Endothelial cell of umbilical vein (primary cell): ENCODE results near the gene PRM3. TPM values are rescaled to one million over a fixed set of nuclear protein-coding genes. Genes with fewer than 3 reads are reported as not detected.

Experiments
- BruUV-seq: library from RNA; stranded (reverse); fragments of 400-500 nt; replicated peaks from 2 replicates; lab custom pipeline; 2021; lab: Mats Ljungman, UMichigan
- CTCF ChIA-PET: fragments of 300-600, 350-600 bp; sonication (Branson Sonifier 250); formaldehyde crosslinking; loops from one replicate; lab custom pipeline; 2021; ENCODE audit warnings: antibody characterized with exemption, inconsistent platforms; lab: Charles Lee
- POLR2A ChIA-PET: fragments of 300-600, 350-600 bp; sonication (Branson Sonifier 250); formaldehyde crosslinking; loops from one replicate; lab custom pipeline; 2021; ENCODE audit warnings: antibody characterized with exemption, inconsistent platforms; lab: Charles Lee
- DNase-seq: peaks from one replicate; pipeline ENCODE4 v3.0.0-alpha.2; 2011; ENCODE audit warnings: low read depth, low spot score
- FAIRE-seq: peaks from 2 replicates; lab custom pipeline; 2011; peaks lifted over from hg19 to GRCh38; lab: Jason Lieb, UNC
- H2AFZ ChIP-seq: 2 replicates; pipeline ENCODE4 v1.6.0; 2012; ENCODE audit warnings: low read depth, low read length, control low read depth, inconsistent platforms
- H3K27ac ChIP-seq: 2 replicates; pipeline ENCODE4 v1.5.1; 2011; ENCODE audit warnings: low read depth, mild to moderate bottlenecking, control low read depth, low read length, moderate library complexity; ENCODE audit not compliant: insufficient read depth
- H3K27me3 ChIP-seq, 2 experiments: 2 replicates each; pipeline versions ENCODE4 v1.6.0 to v1.6.1; 2011; ENCODE audit warnings: low read length in 2 of 2, mixed read lengths in 1 of 2; ENCODE audit not compliant: control insufficient read depth in 2 of 2, insufficient read depth in 2 of 2
- H3K36me3 ChIP-seq, 2 experiments: 2 replicates in 1 of 2; 3 replicates in 1 of 2; pipeline ENCODE4 v1.5.1; 2011; ENCODE audit warnings: low read length in 2 of 2, mild to moderate bottlenecking in 1 of 2, moderate library complexity in 1 of 2; ENCODE audit not compliant: control insufficient read depth in 2 of 2, insufficient read depth in 2 of 2; ENCODE audit errors: extremely low read depth in 1 of 2
- H3K4me1 ChIP-seq: 3 replicates; pipeline ENCODE4 v1.5.1; 2011; ENCODE audit warnings: mild to moderate bottlenecking, low read length; ENCODE audit not compliant: control insufficient read depth, insufficient read depth; ENCODE audit errors: extremely low read depth
- H3K4me2 ChIP-seq: 2 replicates; pipeline ENCODE4 v1.6.1; 2011; ENCODE audit warnings: low read length, control low read depth, mixed read lengths; ENCODE audit not compliant: insufficient read depth
- H3K4me3 ChIP-seq, 3 experiments: fragments of 200-600 bp in 1 of 3; sonication (generic), shearing (Covaris generic) in 1 of 3; replicated peaks in 1 of 3; 2 replicates each; pipeline ENCODE4 v1.5.1; 2011 to 2016; ENCODE audit warnings: control low read depth in 3 of 3, low read length in 3 of 3, mild to moderate bottlenecking in 2 of 3, inconsistent platforms in 1 of 3, low read depth in 1 of 3, moderate library complexity in 1 of 3; ENCODE audit not compliant: insufficient read depth in 1 of 3
- H3K79me2 ChIP-seq: 2 replicates; pipeline ENCODE4 v1.6.0; 2012; ENCODE audit warnings: low read length, inconsistent platforms; ENCODE audit not compliant: control insufficient read depth, insufficient read depth
- H3K9ac ChIP-seq: replicated peaks from 2 replicates; pipeline ENCODE3; 2011; ENCODE audit warnings: low read length, control low read depth; ENCODE audit not compliant: insufficient read depth; ENCODE audit errors: extremely low read depth
- H3K9me1 ChIP-seq: replicated peaks from 3 replicates; pipeline ENCODE4 v1.6.0; 2011; ENCODE audit warnings: mild to moderate bottlenecking, low read length; ENCODE audit not compliant: control insufficient read depth, insufficient read depth; ENCODE audit errors: extremely low read depth
- H3K9me3 ChIP-seq: replicated peaks from 2 replicates; pipeline ENCODE4 v1.5.1; 2012; ENCODE audit warnings: low read length, inconsistent platforms; ENCODE audit not compliant: control insufficient read depth, insufficient read depth
- H4K20me1 ChIP-seq: replicated peaks from 2 replicates; pipeline ENCODE3; 2011; ENCODE audit warnings: mild to moderate bottlenecking, low read length; ENCODE audit not compliant: control insufficient read depth, insufficient read depth; ENCODE audit errors: extremely low read depth
- EZH2 ChIP-seq: IDR thresholded peaks from 2 replicates; pipeline ENCODE4 v1.6.1; 2012; ENCODE audit warnings: borderline replicate concordance, low read depth, mild to moderate bottlenecking, moderate library complexity, low read length, inconsistent platforms; ENCODE audit not compliant: severe bottlenecking
- FOS ChIP-seq: IDR thresholded peaks from 2 replicates; pipeline ENCODE4 v1.6.1; 2011; ENCODE audit warnings: mild to moderate bottlenecking, low read length, moderate library complexity, borderline replicate concordance; ENCODE audit not compliant: insufficient read depth
- GATA2 ChIP-seq: IDR thresholded peaks from 2 replicates; pipeline ENCODE4 v1.7.0; 2011; ENCODE audit warnings: low read depth, mild to moderate bottlenecking, moderate library complexity, mixed read lengths, low read length; ENCODE audit not compliant: insufficient read length, insufficient read depth
- JUN ChIP-seq: IDR thresholded peaks from 2 replicates; pipeline ENCODE4 v1.6.1; 2011; ENCODE audit warnings: borderline replicate concordance, low read depth; ENCODE audit not compliant: insufficient read length, insufficient read depth
- MAX ChIP-seq: IDR thresholded peaks from 2 replicates; pipeline ENCODE4 v1.6.1; 2011; ENCODE audit not compliant: insufficient read depth, insufficient read length
- MYC ChIP-seq: IDR thresholded peaks from one replicate; pipeline ENCODE4 v1.6.1; 2011; ENCODE audit warnings: mild to moderate bottlenecking, low read depth, low read length
- POLR2A ChIP-seq: IDR thresholded peaks from 2 replicates; pipeline ENCODE4 v1.6.1; 2012; ENCODE audit warnings: low read depth, mild to moderate bottlenecking, control low read depth, low read length
- POLR2AphosphoS5 ChIP-seq: IDR thresholded peaks from 2 replicates; pipeline ENCODE4 v1.6.1; 2012; ENCODE audit warnings: low read depth, mild to moderate bottlenecking, control low read depth, low read length, moderate library complexity; ENCODE audit not compliant: insufficient read depth
- dilution Hi-C: fragments of 300-500 bp; cut with MboI; formaldehyde crosslinking; loops from one replicate; pipeline ENCODE4 v1.15.0; 2019; ENCODE audit warnings: low sequenced_read_pairs; ENCODE audit not compliant: extremely low pct_ligation_motif_present
- intact Hi-C: fragments of 100-400 bp; cut with micrococcal nuclease; formaldehyde crosslinking; loops from one replicate; pipeline ENCODE4 v1.10.0; 2022
- polyA plus RNA-seq, 4 experiments: library from polyadenylated mRNA; depleted of rRNA in 3 of 4; stranded (reverse) in 3 of 4; unstranded in 1 of 4; fragments of >200 nt; gene quantifications; 2 replicates each; pipeline versions ENCODE4 v1.2.1 to v1.2.3, GENCODE V29; 2011 to 2012; ENCODE audit warnings: missing spikeins in 1 of 4
- total RNA-seq: library from RNA; stranded (reverse); gene quantifications from 2 replicates; pipeline ENCODE4 v1.2.3, GENCODE V29; 2021
- TF ChIP-seq, protein P1 (sequence below), 2 donors: IDR thresholded peaks; 1 replicate in 1 of 2; 2 replicates in 1 of 2; pipeline ENCODE4 v1.5.1; 2011; ENCODE audit warnings: low read length in 2 of 2, mild to moderate bottlenecking in 2 of 2, moderate library complexity in 2 of 2, control low read depth in 1 of 2, inconsistent platforms in 1 of 2, low read depth in 1 of 2; ENCODE audit not compliant: insufficient read depth in 1 of 2; ENCODE audit errors: extremely low read depth in 1 of 2

The PRM3 gene
- total and polyA plus RNA-seq, 2 donors (not counting 3 experiments of a cell fraction or from before 2014, with no cell fraction given) = not detected

GRCh38 chr16:11277607-11278337, 4.3 kb upstream of the PRM3 start:
- Histone ChIP-seq H3K4me2 (no peak overlapping the region), H2AFZ (no peak overlapping the region), H3K27me3 (no peaks in the 10 kb centered on the region), H3K79me2 (no peaks in the 10 kb centered on the region), H3K4me1 (no peaks in the 10 kb centered on the region), H3K27ac (no peak overlapping the region), H3K36me3 (no peaks in the 10 kb centered on the region), H3K9me1 (no peaks in the 10 kb centered on the region), H3K9me3 (no peaks in the 10 kb centered on the region), H3K4me3 (no peak overlapping the region), H3K9ac (no peak overlapping the region), H4K20me1 (no peaks in the 10 kb centered on the region)
- dilution Hi-C loops (no loop called here), intact Hi-C loops (no loop called here)
- FAIRE-seq (no peak), DNase-seq (no peak)
- CTCF ChIA-PET = no interaction called here
- no TSS peak for BruUV-seq
- no peak for TF ChIP-seq EZH2
- POLR2A ChIA-PET = no interaction called here

DNA sequence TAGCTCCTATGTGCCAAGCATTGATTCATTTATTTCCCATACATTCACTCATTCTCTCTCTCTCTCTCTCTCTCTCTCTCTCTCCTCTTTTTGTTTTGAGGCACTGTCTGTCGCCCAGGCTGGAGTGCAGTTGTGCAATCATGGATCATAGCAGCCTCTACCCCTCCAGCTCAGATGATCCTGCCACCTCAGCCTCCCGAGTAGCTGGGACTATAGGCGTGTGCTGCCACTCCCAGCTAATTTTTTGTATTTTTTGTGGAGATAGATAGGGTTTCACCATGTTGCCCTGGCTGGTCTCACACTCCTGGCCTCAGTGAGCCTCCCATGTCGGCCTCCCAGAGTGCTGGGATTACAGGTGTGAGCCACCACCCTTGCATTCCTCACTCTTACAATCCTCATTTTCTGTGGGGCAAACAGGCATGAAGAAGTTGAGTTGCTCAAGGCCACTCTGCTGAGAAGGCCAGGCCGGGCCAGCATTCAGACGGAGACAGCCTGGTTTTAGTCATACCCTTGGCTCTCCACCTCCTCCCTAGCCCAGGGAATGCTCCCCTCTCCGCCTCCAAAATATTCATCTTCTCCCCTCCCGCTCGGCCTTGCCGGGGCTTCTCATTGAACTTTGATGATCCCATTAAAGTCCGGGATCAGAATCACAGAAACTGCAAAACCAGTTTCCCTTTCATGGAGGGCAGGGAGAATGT, 3.6 kb upstream of the PRM3 start:
- Histone ChIP-seq H3K9me1 (no peaks in the 10 kb centered on the region), H3K27ac (no peak overlapping the region), H3K9ac (no peak overlapping the region), H4K20me1 (no peaks in the 10 kb centered on the region), H2AFZ (no peak overlapping the region), H3K4me3 (no peak overlapping the region), H3K27me3 (no peaks in the 10 kb centered on the region), H3K36me3 (no peaks in the 10 kb centered on the region), H3K4me2 (no peak overlapping the region), H3K4me1 (no peaks in the 10 kb centered on the region), H3K79me2 (no peaks in the 10 kb centered on the region), H3K9me3 (no peaks in the 10 kb centered on the region)
- intact Hi-C loops (no loop called here), dilution Hi-C loops (no loop called here)
- ChIA-PET CTCF (no interaction called here), POLR2A (no interaction called here)
- DNase-seq = no peak
- no peak for FAIRE-seq
- no TSS peak for BruUV-seq
- TF ChIP-seq EZH2 (no peak), MYC (no peak), FOS (no peak), POLR2A (no peak), MAX (no peak), GATA2 (no peak), JUN (no peak), POLR2AphosphoS5 (no peak)
- TF ChIP-seq, protein P1, sequence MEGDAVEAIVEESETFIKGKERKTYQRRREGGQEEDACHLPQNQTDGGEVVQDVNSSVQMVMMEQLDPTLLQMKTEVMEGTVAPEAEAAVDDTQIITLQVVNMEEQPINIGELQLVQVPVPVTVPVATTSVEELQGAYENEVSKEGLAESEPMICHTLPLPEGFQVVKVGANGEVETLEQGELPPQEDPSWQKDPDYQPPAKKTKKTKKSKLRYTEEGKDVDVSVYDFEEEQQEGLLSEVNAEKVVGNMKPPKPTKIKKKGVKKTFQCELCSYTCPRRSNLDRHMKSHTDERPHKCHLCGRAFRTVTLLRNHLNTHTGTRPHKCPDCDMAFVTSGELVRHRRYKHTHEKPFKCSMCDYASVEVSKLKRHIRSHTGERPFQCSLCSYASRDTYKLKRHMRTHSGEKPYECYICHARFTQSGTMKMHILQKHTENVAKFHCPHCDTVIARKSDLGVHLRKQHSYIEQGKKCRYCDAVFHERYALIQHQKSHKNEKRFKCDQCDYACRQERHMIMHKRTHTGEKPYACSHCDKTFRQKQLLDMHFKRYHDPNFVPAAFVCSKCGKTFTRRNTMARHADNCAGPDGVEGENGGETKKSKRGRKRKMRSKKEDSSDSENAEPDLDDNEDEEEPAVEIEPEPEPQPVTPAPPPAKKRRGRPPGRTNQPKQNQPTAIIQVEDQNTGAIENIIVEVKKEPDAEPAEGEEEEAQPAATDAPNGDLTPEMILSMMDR (IDR thresholded peaks at IDR 0.05; ENCODE audit: extremely low read depth in 1 of 2, insufficient read depth in 1 of 2, low read depth in 1 of 2, low read length in 2 of 2) = no peak
